ENCODE data around the gene PIGS. TPM values are rescaled to one million over a fixed set of nuclear protein-coding genes. Genes with fewer than 3 reads are reported as not detected.

The PIGS gene
- total RNA-seq, 2 experiments from 2014 or later: 73.8 to 76.4 TPM

DNA sequence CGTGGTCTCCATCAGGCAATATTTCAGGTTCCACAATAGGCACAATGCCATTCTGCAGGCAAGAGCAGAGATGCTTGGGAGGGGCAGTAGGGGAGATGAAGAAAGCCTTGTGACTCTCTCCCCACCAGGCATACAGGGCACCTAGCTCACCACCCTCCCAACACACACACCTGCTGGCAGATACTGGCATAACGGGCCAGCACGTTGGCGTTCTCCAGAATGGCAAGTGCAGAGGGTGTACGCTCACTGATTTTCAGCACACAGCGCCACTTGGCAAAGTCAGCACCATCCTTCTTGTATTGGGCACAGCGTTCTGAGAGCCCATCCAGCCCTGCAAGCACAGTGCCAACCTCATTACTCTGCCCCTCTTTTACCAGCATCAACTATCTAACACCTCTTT, 3.2 kb upstream of the PIGS start:
- H3K4me1 Mint-ChIP-seq (ENCODE audit: low read depth): peaks cover 51% of the 10 kb centered on the region
- Histone ChIP-seq H3K27ac (ENCODE audit: low read depth in 1 of 2, low read length in 2 of 2) (no peak overlapping the region), H3K9me3 (ENCODE audit: control insufficient read depth in 1 of 2, insufficient read depth in 1 of 2, low read length in 2 of 2) (no peaks in the 10 kb centered on the region), H3K27me3 (ENCODE audit: control insufficient read depth in 1 of 2, insufficient read depth in 2 of 2, low read length in 2 of 2) (no peaks in the 10 kb centered on the region), H3K4me1 (ENCODE audit: insufficient read depth, low read length) (peaks cover 50% of the 10 kb centered on the region), H3K4me3 (ENCODE audit: low read length) (no peak overlapping the region), H3K36me3 (ENCODE audit: insufficient read depth, low read length) (no peaks in the 10 kb centered on the region)
- CTCF ChIA-PET: no interaction called here
- DNase-seq: peak in 3 of 14 experiments; percentile 18 to 57 (median 41)
- TF ChIP-seq, protein P1, sequence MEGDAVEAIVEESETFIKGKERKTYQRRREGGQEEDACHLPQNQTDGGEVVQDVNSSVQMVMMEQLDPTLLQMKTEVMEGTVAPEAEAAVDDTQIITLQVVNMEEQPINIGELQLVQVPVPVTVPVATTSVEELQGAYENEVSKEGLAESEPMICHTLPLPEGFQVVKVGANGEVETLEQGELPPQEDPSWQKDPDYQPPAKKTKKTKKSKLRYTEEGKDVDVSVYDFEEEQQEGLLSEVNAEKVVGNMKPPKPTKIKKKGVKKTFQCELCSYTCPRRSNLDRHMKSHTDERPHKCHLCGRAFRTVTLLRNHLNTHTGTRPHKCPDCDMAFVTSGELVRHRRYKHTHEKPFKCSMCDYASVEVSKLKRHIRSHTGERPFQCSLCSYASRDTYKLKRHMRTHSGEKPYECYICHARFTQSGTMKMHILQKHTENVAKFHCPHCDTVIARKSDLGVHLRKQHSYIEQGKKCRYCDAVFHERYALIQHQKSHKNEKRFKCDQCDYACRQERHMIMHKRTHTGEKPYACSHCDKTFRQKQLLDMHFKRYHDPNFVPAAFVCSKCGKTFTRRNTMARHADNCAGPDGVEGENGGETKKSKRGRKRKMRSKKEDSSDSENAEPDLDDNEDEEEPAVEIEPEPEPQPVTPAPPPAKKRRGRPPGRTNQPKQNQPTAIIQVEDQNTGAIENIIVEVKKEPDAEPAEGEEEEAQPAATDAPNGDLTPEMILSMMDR (IDR thresholded peaks at IDR 0.05): no peak
- H3K27ac Mint-ChIP-seq: peak overlapping the region; percentile 24
- H3K9me3 Mint-ChIP-seq: no peaks in the 10 kb centered on the region
- no peaks in the 10 kb centered on the region for H3K27me3 Mint-ChIP-seq
- peak overlapping the region; percentile 54 for H3K4me3 Mint-ChIP-seq
- POLR2A ChIA-PET: no interaction called here
- peaks cover 28% of the 10 kb centered on the region for H3K36me3 Mint-ChIP-seq (ENCODE audit: low read depth)
- intact Hi-C loops (cut with DNase I, micrococcal nuclease): loop anchor here in 1 of 2 experiments (10.0 kb wide), 1 partner anchor 380 kb away; the partner anchor contains the start of gene PHF12
- ATAC-seq (ENCODE audit: poor library complexity): no peak

- H3K27me3 ChIP-seq (ENCODE audit: control insufficient read depth in 1 of 2, insufficient read depth in 2 of 2, low read length in 2 of 2): no peaks in the 10 kb centered on the region
- ChIA-PET CTCF (no interaction called here), POLR2A (interaction anchor here (4.4 kb wide), 1 partner anchor 25 kb away, joined by 70 read pairs; the partner anchor contains the start of gene SPAG5)
- no peaks in the 10 kb centered on the region for H3K36me3 ChIP-seq (ENCODE audit: insufficient read depth, low read length)
- intact Hi-C loops (cut with DNase I, micrococcal nuclease): loop anchor here in 1 of 2 experiments (10.0 kb wide), 1 partner anchor 381 kb away; the partner anchor contains the start of gene PHF12
- no peak overlapping the region for H3K27ac ChIP-seq (ENCODE audit: low read depth in 1 of 2, low read length in 2 of 2)
- H3K9me3 ChIP-seq (ENCODE audit: control insufficient read depth in 1 of 2, insufficient read depth in 1 of 2, low read length in 2 of 2): no peaks in the 10 kb centered on the region
- DNase-seq (no peak), ATAC-seq (ENCODE audit: poor library complexity) (no peak)
- H3K36me3 Mint-ChIP-seq (ENCODE audit: low read depth): peaks cover 30% of the 10 kb centered on the region
- H3K4me3 ChIP-seq (ENCODE audit: low read length): no peak overlapping the region
- peaks cover 55% of the 10 kb centered on the region for H3K4me1 ChIP-seq (ENCODE audit: insufficient read depth, low read length)
- peak overlapping the region; percentile 24 for H3K27ac Mint-ChIP-seq
- no peaks in the 10 kb centered on the region for H3K9me3 Mint-ChIP-seq
- TF ChIP-seq, protein P1 (IDR thresholded peaks at IDR 0.05): no peak
- H3K4me3 Mint-ChIP-seq: peak overlapping the region; percentile 54
- H3K4me1 Mint-ChIP-seq (ENCODE audit: low read depth): peaks cover 55% of the 10 kb centered on the region
- H3K27me3 Mint-ChIP-seq: no peaks in the 10 kb centered on the region
Observed at GRCh38 chr17:28573966-28574480, 2.7 kb upstream of the PIGS start.

GRCh38 chr17:28573521-28573920, 2.2 kb upstream of the PIGS start:
- Histone ChIP-seq H3K4me3 (ENCODE audit: low read length) (no peak overlapping the region), H3K4me1 (ENCODE audit: insufficient read depth, low read length) (peaks cover 60% of the 10 kb centered on the region), H3K27me3 (ENCODE audit: control insufficient read depth in 1 of 2, insufficient read depth in 2 of 2, low read length in 2 of 2) (no peaks in the 10 kb centered on the region), H3K36me3 (ENCODE audit: insufficient read depth, low read length) (no peaks in the 10 kb centered on the region), H3K9me3 (ENCODE audit: control insufficient read depth in 1 of 2, insufficient read depth in 1 of 2, low read length in 2 of 2) (no peaks in the 10 kb centered on the region), H3K27ac (ENCODE audit: low read depth in 1 of 2, low read length in 2 of 2) (no peak overlapping the region)
- H3K9me3 Mint-ChIP-seq: no peaks in the 10 kb centered on the region
- TF ChIP-seq, protein P1 (IDR thresholded peaks at IDR 0.05): no peak
- peak overlapping the region; percentile 94 for H3K4me3 Mint-ChIP-seq
- peaks cover 33% of the 10 kb centered on the region for H3K36me3 Mint-ChIP-seq (ENCODE audit: low read depth)
- intact Hi-C loops (cut with DNase I, micrococcal nuclease): loop anchor here in 1 of 2 experiments (10.0 kb wide), 1 partner anchor 381 kb away; the partner anchor contains the start of gene PHF12
- no peaks in the 10 kb centered on the region for H3K27me3 Mint-ChIP-seq
- no peak overlapping the region for H3K27ac Mint-ChIP-seq
- DNase-seq: no peak
- H3K4me1 Mint-ChIP-seq (ENCODE audit: low read depth): peaks cover 57% of the 10 kb centered on the region
- CTCF ChIA-PET: no interaction called here
- POLR2A ChIA-PET: interaction anchor here (3.5 to 4.4 kb wide), 2 partner anchors 23 to 26 kb away, joined by 63 to 70 read pairs; partner anchors contain the start of genes SPAG5 and UNC119
- ATAC-seq (ENCODE audit: poor library complexity): no peak
